DMS153 (cell line): ENCODE measurements around the gene EIF3J.
"Not testable (repeated sequence)": the region's sequence is repeated elsewhere in the genome, so short reads cannot be mapped to it uniquely, and the experiment has no call there.

ENCODE experiments used
- DNase-seq: peaks from one replicate; lab custom pipeline; 2025; lab: John Stamatoyannopoulos, UW

The EIF3J gene

GRCh38 chr15:44536962-44537734 lies at the start of gene EIF3J:
EIF3J (plus strand) TSS chr15:44537147; CDS start chr15:44537195, 48 bp downstream.
- peak; percentile 73 for DNase-seq

- DNase-seq = no peak
Observed at GRCh38 chr15:44489464-44489863, 47.5 kb upstream of the EIF3J start.

GRCh38 chr15:44490622-44491021 lies 46.3 kb upstream of the EIF3J start:
- DNase-seq = no peak

GRCh38 chr15:44492040-44492439 lies 44.9 kb upstream of the EIF3J start:
- DNase-seq = no peak

- no peak for DNase-seq
Observed at GRCh38 chr15:44492672-44493071, 44.3 kb upstream of the EIF3J start.

GRCh38 chr15:44495562-44495961 lies 41.4 kb upstream of the EIF3J start:
- DNase-seq = no peak

GRCh38 chr15:44500555-44500954 lies 36.4 kb upstream of the EIF3J start:
- no peak for DNase-seq

GRCh38 chr15:44501768-44502366 lies 35.1 kb upstream of the EIF3J start:
- no peak for DNase-seq

GRCh38 chr15:44516436-44516835 lies 20.5 kb upstream of the EIF3J start:
- DNase-seq = no peak

- DNase-seq = no peak
Observed at GRCh38 chr15:44519537-44519936, 17.4 kb upstream of the EIF3J start.

GRCh38 chr15:44525018-44525417 lies 11.9 kb upstream of the EIF3J start:
- no peak for DNase-seq

- DNase-seq = no peak
Observed at GRCh38 chr15:44527241-44527640, 9.7 kb upstream of the EIF3J start.

GRCh38 chr15:44529864-44530604 lies 6.9 kb upstream of the EIF3J start:
- no peak for DNase-seq

GRCh38 chr15:44530653-44531052 lies 6.3 kb upstream of the EIF3J start:
- DNase-seq = no peak

GRCh38 chr15:44532275-44532674 lies 4.7 kb upstream of the EIF3J start:
- DNase-seq = not testable (repeated sequence)

GRCh38 chr15:44532689-44533088 lies 4.3 kb upstream of the EIF3J start:
- DNase-seq = no peak

- DNase-seq = no peak
Observed at GRCh38 chr15:44535092-44535491, 1.9 kb upstream of the EIF3J start.

GRCh38 chr15:44535523-44536301 lies 1.2 kb upstream of the EIF3J start:
- DNase-seq = no peak

- peak; percentile 68 for DNase-seq
Observed at GRCh38 chr15:44536302-44536961, 515 bp upstream of the EIF3J start.

- DNase-seq = no peak
Observed at GRCh38 chr15:44537735-44538240, 841 bp downstream of the EIF3J start.

GRCh38 chr15:44541282-44541958 lies 4.5 kb downstream of the EIF3J start:
- no peak for DNase-seq
